Measurements from ENCODE around the gene PRDM1. TPM values are rescaled to one million over a fixed set of nuclear protein-coding genes. Genes with fewer than 3 reads are reported as not detected.

The PRDM1 gene
- total RNA-seq, 1 donor from 2014 or later, result not detected

DNA sequence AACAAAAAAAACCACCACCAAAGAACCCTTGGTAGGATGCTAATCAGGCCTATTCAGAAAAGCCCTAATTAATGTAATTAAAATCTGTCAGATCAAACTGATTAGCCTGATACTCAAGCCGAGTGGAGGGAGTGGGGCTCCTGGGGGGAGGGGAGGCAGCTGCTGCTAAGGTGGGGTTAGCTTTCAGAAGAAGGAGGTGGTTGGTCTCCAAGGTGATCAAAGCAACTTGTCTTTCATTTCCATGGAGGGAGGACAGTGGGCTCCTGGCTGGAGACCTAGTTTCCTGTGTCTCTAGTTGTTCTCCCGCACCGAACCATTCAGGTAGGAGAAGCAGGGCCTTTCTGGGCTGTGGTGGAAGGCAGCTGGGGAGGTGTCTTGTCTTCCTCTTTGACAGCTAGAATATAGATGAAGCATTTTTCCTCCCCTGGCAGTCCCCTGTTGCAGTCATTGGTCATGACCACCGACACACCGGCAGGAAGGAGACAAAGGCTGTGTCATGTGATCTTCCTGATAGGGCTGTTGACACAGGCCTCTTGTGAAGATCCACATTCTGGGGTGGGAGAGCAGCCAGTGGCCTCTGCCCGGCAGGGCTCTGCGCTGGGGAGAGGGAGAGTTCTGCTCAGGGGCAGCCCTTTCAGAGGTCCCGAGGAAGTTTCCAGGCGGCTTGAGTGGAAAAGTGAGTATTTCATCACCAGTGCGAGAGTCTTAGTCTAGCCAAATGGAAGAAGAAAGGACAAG lies 39.9 kb upstream of the PRDM1 start:
- H3K9me3 Mint-ChIP-seq (ENCODE audit: unreplicated experiment), result no peaks in the 10 kb centered on the region
- H3K27ac Mint-ChIP-seq (ENCODE audit: unreplicated experiment), result no peak overlapping the region
- no peaks in the 10 kb centered on the region for H3K36me3 Mint-ChIP-seq (ENCODE audit: unreplicated experiment)
- H3K4me1 Mint-ChIP-seq (ENCODE audit: unreplicated experiment), result peaks cover 2% of the 10 kb centered on the region
- no peak overlapping the region for H3K4me3 Mint-ChIP-seq (ENCODE audit: unreplicated experiment)
- H3K27me3 Mint-ChIP-seq (ENCODE audit: unreplicated experiment), result peaks cover 2% of the 10 kb centered on the region
- no peak for DNase-seq (ENCODE audit: extremely low spot score, unreplicated experiment)
- no peak for TF ChIP-seq CTCF (IDR thresholded peaks at IDR 0.05)

DNA sequence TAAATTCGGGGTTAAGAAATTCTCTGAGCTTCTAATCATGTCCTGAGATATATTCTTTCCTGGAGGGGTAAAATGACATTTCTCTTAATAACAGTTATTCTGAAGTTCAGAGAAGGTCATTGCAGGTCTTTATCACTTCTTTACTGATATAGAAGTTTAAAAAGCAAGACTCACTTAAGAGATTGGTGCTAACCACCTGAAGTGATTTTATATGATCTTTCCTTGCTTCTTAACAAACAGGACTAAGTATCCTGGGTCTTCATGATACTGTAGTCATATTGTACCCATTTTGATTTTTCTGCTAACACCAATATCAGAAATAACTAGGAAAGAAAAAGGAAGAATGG lies 39.3 kb upstream of the PRDM1 start:
- no peaks in the 10 kb centered on the region for H3K9me3 Mint-ChIP-seq (ENCODE audit: unreplicated experiment)
- no peak overlapping the region for H3K4me3 Mint-ChIP-seq (ENCODE audit: unreplicated experiment)
- H3K4me1 Mint-ChIP-seq (ENCODE audit: unreplicated experiment), result peaks cover 6% of the 10 kb centered on the region
- no peak for DNase-seq (ENCODE audit: extremely low spot score, unreplicated experiment)
- no peaks in the 10 kb centered on the region for H3K36me3 Mint-ChIP-seq (ENCODE audit: unreplicated experiment)
- no peak overlapping the region for H3K27ac Mint-ChIP-seq (ENCODE audit: unreplicated experiment)
- TF ChIP-seq CTCF (IDR thresholded peaks at IDR 0.05), result no peak
- peaks cover 2% of the 10 kb centered on the region for H3K27me3 Mint-ChIP-seq (ENCODE audit: unreplicated experiment)

DNA sequence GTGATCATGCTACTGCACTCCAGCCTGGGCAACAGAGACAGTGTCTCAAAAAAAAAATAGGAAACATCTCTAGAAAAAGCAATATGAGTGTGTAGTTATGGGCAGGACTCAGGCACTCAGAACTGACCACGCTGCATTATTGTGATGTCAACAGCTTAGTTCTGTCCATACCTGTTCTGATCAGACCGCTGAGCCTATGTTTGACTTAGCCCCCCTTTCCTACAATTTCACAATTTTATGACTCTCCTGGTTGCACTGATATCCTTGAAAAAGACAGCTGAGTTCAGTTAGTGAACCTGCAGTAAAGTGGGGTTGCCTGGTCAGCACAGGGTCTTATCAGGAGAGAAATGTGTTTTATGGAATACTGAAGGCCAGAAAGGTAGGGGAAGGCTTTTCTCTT lies 37.8 kb upstream of the PRDM1 start:
- no peak overlapping the region for H3K4me3 Mint-ChIP-seq (ENCODE audit: unreplicated experiment)
- no peak for TF ChIP-seq CTCF (IDR thresholded peaks at IDR 0.05)
- peaks cover 6% of the 10 kb centered on the region for H3K4me1 Mint-ChIP-seq (ENCODE audit: unreplicated experiment)
- no peaks in the 10 kb centered on the region for H3K9me3 Mint-ChIP-seq (ENCODE audit: unreplicated experiment)
- no peaks in the 10 kb centered on the region for H3K36me3 Mint-ChIP-seq (ENCODE audit: unreplicated experiment)
- H3K27ac Mint-ChIP-seq (ENCODE audit: unreplicated experiment), result no peak overlapping the region
- no peak for DNase-seq (ENCODE audit: extremely low spot score, unreplicated experiment)
- H3K27me3 Mint-ChIP-seq (ENCODE audit: unreplicated experiment), result peaks cover 2% of the 10 kb centered on the region

DNA sequence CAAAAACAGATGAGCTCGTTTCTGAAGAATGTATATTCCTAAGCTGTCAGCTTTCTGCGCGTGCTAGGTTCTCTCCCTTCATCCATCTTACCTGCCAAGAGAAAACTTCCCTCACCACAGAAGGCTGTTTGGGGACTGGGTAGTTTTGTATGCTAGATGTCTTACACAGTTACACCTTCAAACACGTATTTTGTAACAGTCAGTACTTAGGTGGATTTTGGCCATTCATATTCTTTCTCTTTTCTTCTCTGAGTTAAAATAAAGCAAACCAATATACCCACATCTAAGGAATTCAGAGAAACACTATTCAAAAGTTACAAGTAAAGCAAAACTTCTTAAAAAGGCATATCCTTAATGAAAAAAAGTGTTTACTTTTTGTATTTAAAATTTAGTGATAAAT lies 35.6 kb upstream of the PRDM1 start:
- no peak overlapping the region for H3K27ac Mint-ChIP-seq (ENCODE audit: unreplicated experiment)
- H3K4me1 Mint-ChIP-seq (ENCODE audit: unreplicated experiment), result peaks cover 6% of the 10 kb centered on the region
- no peaks in the 10 kb centered on the region for H3K27me3 Mint-ChIP-seq (ENCODE audit: unreplicated experiment)
- H3K36me3 Mint-ChIP-seq (ENCODE audit: unreplicated experiment), result no peaks in the 10 kb centered on the region
- no peak overlapping the region for H3K4me3 Mint-ChIP-seq (ENCODE audit: unreplicated experiment)
- DNase-seq (ENCODE audit: extremely low spot score, unreplicated experiment), result no peak
- no peaks in the 10 kb centered on the region for H3K9me3 Mint-ChIP-seq (ENCODE audit: unreplicated experiment)
- TF ChIP-seq CTCF (IDR thresholded peaks at IDR 0.05), result no peak

DNA sequence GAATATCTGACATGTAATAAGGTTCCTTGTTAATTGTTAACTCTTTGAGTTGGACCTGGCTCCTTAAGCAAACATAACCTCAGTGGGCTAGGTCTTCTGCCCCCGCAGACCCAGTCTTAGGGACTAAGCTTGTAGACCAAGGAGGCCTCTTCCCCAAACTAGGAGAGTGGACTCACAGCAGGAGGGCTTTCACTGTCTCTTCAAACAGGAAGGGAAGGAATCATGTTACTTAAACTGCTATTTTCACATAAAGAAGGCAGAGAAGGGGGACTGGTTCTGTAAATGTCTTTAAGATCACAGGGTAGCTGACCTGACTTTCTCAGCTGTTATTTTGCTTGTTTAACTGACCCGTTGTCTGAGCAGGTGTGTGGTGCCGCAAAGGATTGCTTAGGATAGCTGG lies 34.9 kb upstream of the PRDM1 start:
- no peaks in the 10 kb centered on the region for H3K9me3 Mint-ChIP-seq (ENCODE audit: unreplicated experiment)
- no peak overlapping the region for H3K27ac Mint-ChIP-seq (ENCODE audit: unreplicated experiment)
- no peaks in the 10 kb centered on the region for H3K36me3 Mint-ChIP-seq (ENCODE audit: unreplicated experiment)
- H3K27me3 Mint-ChIP-seq (ENCODE audit: unreplicated experiment), result no peaks in the 10 kb centered on the region
- no peak for DNase-seq (ENCODE audit: extremely low spot score, unreplicated experiment)
- TF ChIP-seq CTCF (IDR thresholded peaks at IDR 0.05), result no peak
- H3K4me1 Mint-ChIP-seq (ENCODE audit: unreplicated experiment), result peaks cover 6% of the 10 kb centered on the region
- no peak overlapping the region for H3K4me3 Mint-ChIP-seq (ENCODE audit: unreplicated experiment)

All from osteocyte (in vitro differentiated cells).